Astrocyte of the spinal cord (primary cell): ENCODE results near the gene MBD5.

Experiments
- DNase-seq: peaks from one replicate; pipeline ENCODE4 v3.0.0; 2011; ENCODE audit warnings: low read depth, low spot score
- H3K4me3 ChIP-seq: 2 replicates; pipeline ENCODE4 v1.5.1; 2011; ENCODE audit warnings: low read depth, mild to moderate bottlenecking, low read length, moderate library complexity
- CTCF ChIP-seq: IDR thresholded peaks from 2 replicates; pipeline ENCODE4 v1.5.1; 2012; ENCODE audit warnings: low read depth, mild to moderate bottlenecking, low read length, inconsistent platforms
- in situ Hi-C: cut with HindIII; loops from 2 replicates; pipeline ENCODE4 v1.10.0; 2017; ENCODE audit warnings: low sequenced_read_pairs

MBD5 gene

GRCh38 chr2:148402786-148403185, 381.9 kb downstream of the MBD5 start:
- no peak for DNase-seq
- TF ChIP-seq CTCF: no peak
- no peak overlapping the region for H3K4me3 ChIP-seq
- in situ Hi-C loops: no loop called here

- DNase-seq: no peak
- no peak overlapping the region for H3K4me3 ChIP-seq
- TF ChIP-seq CTCF: no peak
- in situ Hi-C loops: no loop called here
Observed at GRCh38 chr2:148410899-148411298, 390.0 kb downstream of the MBD5 start.

GRCh38 chr2:148416248-148416647, 395.4 kb downstream of the MBD5 start:
- DNase-seq: no peak
- TF ChIP-seq CTCF: no peak
- in situ Hi-C loops: no loop called here
- H3K4me3 ChIP-seq: no peak overlapping the region

GRCh38 chr2:148430101-148430500, 409.2 kb downstream of the MBD5 start:
- in situ Hi-C loops: no loop called here
- TF ChIP-seq CTCF: no peak
- DNase-seq: no peak
- no peak overlapping the region for H3K4me3 ChIP-seq

- no peak for DNase-seq
- in situ Hi-C loops: no loop called here
- no peak overlapping the region for H3K4me3 ChIP-seq
- TF ChIP-seq CTCF: no peak
Observed at GRCh38 chr2:148447877-148448276, 427.0 kb downstream of the MBD5 start.

GRCh38 chr2:148450531-148450930, 429.6 kb downstream of the MBD5 start:
- DNase-seq: no peak
- no peak for TF ChIP-seq CTCF
- in situ Hi-C loops: no loop called here
- no peak overlapping the region for H3K4me3 ChIP-seq

GRCh38 chr2:148451046-148451445, 430.2 kb downstream of the MBD5 start:
- no peak overlapping the region for H3K4me3 ChIP-seq
- DNase-seq: no peak
- in situ Hi-C loops: no loop called here
- TF ChIP-seq CTCF: no peak
